GM12801 (cell line): ENCODE measurements around the gene COL23A1.

ENCODE experiments used
- CTCF ChIP-seq: IDR thresholded peaks from one replicate; pipeline ENCODE4 v1.5.1; 2011; ENCODE audit warnings: control low read depth; ENCODE audit not compliant: insufficient read length; ENCODE audit errors: extremely low read depth

The COL23A1 gene

GRCh38 chr5:178304761-178305645 lies 285.2 kb downstream of the COL23A1 start:
- no peak for TF ChIP-seq CTCF

- TF ChIP-seq CTCF, result no peak
Observed at GRCh38 chr5:178304016-178304415, 286.2 kb downstream of the COL23A1 start.

GRCh38 chr5:178301641-178302040 lies 288.6 kb downstream of the COL23A1 start:
- no peak for TF ChIP-seq CTCF

GRCh38 chr5:178298283-178298807 lies 291.8 kb downstream of the COL23A1 start:
- TF ChIP-seq CTCF, result no peak

- no peak for TF ChIP-seq CTCF
Observed at GRCh38 chr5:178297751-178298150, 292.4 kb downstream of the COL23A1 start.

- TF ChIP-seq CTCF, result no peak
Observed at GRCh38 chr5:178296066-178296465, 294.1 kb downstream of the COL23A1 start.

GRCh38 chr5:178295589-178295988 lies 294.6 kb downstream of the COL23A1 start:
- TF ChIP-seq CTCF, result no peak
